ENCODE results near the gene MEIOSIN. TPM values are rescaled to one million over a fixed set of nuclear protein-coding genes. Genes with fewer than 3 reads are reported as not detected.
"Not testable (repeated sequence)": the region's sequence is repeated elsewhere in the genome, so short reads cannot be mapped to it uniquely, and the experiment has no call there.

MEIOSIN gene
- polyA plus RNA-seq, 1 donor from 2014 or later: not detected

DNA sequence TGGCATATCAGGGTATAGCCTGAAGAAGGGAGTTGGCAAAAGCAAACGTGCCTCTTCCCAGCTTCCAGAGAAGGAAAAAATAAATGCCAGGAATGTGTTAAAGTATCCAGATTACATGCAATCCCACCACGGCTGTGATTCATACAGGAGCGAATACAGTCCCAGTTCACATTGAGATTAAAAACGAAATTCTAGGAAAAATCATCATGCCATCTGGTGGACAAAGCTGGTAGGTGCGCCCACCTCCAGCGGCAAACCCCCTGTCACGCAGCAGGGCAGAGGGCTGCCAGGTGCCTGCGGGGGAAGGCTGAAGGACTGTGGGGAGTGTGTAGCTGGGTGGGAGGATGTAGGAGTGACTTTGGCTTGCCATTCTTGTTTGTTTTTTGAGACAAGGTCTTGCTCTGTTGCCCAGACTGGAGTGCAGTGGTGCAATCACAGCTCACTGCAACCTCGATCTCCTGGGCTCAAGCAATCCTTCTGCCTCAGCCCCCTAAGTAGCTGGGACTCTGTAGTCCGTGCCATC, 65.8 kb downstream of the MEIOSIN start:
- H3K9ac ChIP-seq (ENCODE audit: low read length): no peak overlapping the region
- H3K27ac ChIP-seq (ENCODE audit: low read length): no peak overlapping the region
- TF ChIP-seq, protein P1, sequence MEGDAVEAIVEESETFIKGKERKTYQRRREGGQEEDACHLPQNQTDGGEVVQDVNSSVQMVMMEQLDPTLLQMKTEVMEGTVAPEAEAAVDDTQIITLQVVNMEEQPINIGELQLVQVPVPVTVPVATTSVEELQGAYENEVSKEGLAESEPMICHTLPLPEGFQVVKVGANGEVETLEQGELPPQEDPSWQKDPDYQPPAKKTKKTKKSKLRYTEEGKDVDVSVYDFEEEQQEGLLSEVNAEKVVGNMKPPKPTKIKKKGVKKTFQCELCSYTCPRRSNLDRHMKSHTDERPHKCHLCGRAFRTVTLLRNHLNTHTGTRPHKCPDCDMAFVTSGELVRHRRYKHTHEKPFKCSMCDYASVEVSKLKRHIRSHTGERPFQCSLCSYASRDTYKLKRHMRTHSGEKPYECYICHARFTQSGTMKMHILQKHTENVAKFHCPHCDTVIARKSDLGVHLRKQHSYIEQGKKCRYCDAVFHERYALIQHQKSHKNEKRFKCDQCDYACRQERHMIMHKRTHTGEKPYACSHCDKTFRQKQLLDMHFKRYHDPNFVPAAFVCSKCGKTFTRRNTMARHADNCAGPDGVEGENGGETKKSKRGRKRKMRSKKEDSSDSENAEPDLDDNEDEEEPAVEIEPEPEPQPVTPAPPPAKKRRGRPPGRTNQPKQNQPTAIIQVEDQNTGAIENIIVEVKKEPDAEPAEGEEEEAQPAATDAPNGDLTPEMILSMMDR (IDR thresholded peaks at IDR 0.05; ENCODE audit: poor library complexity, severe bottlenecking): peak; percentile 89
- TF ChIP-seq RAD21 (conservative IDR thresholded peaks at IDR 0.05): peak; percentile 78
- TF ChIP-seq TAF1 (IDR thresholded peaks at IDR 0.05; ENCODE audit: low read depth): no peak
- TF ChIP-seq, protein P2, sequence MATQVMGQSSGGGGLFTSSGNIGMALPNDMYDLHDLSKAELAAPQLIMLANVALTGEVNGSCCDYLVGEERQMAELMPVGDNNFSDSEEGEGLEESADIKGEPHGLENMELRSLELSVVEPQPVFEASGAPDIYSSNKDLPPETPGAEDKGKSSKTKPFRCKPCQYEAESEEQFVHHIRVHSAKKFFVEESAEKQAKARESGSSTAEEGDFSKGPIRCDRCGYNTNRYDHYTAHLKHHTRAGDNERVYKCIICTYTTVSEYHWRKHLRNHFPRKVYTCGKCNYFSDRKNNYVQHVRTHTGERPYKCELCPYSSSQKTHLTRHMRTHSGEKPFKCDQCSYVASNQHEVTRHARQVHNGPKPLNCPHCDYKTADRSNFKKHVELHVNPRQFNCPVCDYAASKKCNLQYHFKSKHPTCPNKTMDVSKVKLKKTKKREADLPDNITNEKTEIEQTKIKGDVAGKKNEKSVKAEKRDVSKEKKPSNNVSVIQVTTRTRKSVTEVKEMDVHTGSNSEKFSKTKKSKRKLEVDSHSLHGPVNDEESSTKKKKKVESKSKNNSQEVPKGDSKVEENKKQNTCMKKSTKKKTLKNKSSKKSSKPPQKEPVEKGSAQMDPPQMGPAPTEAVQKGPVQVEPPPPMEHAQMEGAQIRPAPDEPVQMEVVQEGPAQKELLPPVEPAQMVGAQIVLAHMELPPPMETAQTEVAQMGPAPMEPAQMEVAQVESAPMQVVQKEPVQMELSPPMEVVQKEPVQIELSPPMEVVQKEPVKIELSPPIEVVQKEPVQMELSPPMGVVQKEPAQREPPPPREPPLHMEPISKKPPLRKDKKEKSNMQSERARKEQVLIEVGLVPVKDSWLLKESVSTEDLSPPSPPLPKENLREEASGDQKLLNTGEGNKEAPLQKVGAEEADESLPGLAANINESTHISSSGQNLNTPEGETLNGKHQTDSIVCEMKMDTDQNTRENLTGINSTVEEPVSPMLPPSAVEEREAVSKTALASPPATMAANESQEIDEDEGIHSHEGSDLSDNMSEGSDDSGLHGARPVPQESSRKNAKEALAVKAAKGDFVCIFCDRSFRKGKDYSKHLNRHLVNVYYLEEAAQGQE (IDR thresholded peaks at IDR 0.05; ENCODE audit: borderline replicate concordance): peak; percentile 88
- no peak for TF ChIP-seq EZH2 (IDR thresholded peaks at IDR 0.05; ENCODE audit: borderline replicate concordance, insufficient read depth, low read length, poor library complexity, severe bottlenecking)
- TF ChIP-seq MXI1 (conservative IDR thresholded peaks at IDR 0.05; ENCODE audit: poor library complexity, severe bottlenecking): no peak
- TF ChIP-seq EP300 (conservative IDR thresholded peaks at IDR 0.05; ENCODE audit: poor library complexity, severe bottlenecking): no peak
- TF ChIP-seq POLR2AphosphoS5 (IDR thresholded peaks at IDR 0.05): no peak
- TF ChIP-seq SMC3 (conservative IDR thresholded peaks at IDR 0.05; ENCODE audit: poor library complexity): peak; percentile 88

DNA sequence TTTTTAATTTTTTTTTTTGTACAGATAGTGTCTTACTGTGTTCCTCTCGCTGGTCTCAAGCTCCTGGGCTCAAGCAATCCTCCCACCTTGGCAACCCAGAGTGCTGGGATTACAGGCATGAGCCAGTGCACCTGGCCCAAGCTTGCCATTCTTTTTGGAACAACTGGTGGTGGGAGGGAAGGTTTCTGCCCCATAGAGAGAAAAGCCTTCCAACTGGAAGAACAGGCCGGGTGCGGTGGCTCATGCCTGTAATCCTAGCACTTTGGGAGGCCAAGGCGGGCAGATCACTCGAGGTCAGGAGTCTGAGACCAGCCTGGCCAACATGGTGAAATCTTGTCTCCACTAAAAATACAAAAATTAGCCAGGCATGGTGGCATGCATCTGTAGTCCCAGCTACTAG, 66.3 kb downstream of the MEIOSIN start:
- not testable (repeated sequence) for H3K4me3 ChIP-seq (ENCODE audit: low read length); H3K27me3 ChIP-seq (ENCODE audit: insufficient read depth, low read depth, low read length); H3K9ac ChIP-seq (ENCODE audit: low read length); H3K9me2 ChIP-seq (ENCODE audit: insufficient read depth, low read length); H4K20me1 ChIP-seq (ENCODE audit: insufficient read depth); H2AFZ ChIP-seq (ENCODE audit: low read depth, low read length); H3F3A ChIP-seq (ENCODE audit: insufficient read depth, low read length, poor library complexity, severe bottlenecking); H3K9me3 ChIP-seq (ENCODE audit: low read length); H3K27ac ChIP-seq (ENCODE audit: low read length); H3K36me3 ChIP-seq (ENCODE audit: insufficient read depth, low read length); H3K79me2 ChIP-seq (replicated peaks; ENCODE audit: insufficient read depth, low read length); H3K4me2 ChIP-seq (ENCODE audit: low read length)

More for the DNA sequence above, 65.8 kb downstream of the MEIOSIN start:
- no peaks in the 10 kb centered on the region for H4K20me1 ChIP-seq (ENCODE audit: insufficient read depth)
- no peaks in the 10 kb centered on the region for H3K9me3 ChIP-seq (ENCODE audit: low read length)
- H2AFZ ChIP-seq (ENCODE audit: low read depth, low read length): no peak overlapping the region
- no peaks in the 10 kb centered on the region for H3F3A ChIP-seq (ENCODE audit: insufficient read depth, low read length, poor library complexity, severe bottlenecking)
- no peaks in the 10 kb centered on the region for H3K36me3 ChIP-seq (ENCODE audit: insufficient read depth, low read length)
- no peaks in the 10 kb centered on the region for H3K9me2 ChIP-seq (ENCODE audit: insufficient read depth, low read length)
- H3K4me2 ChIP-seq (ENCODE audit: low read length): no peak overlapping the region
- H3K4me3 ChIP-seq (ENCODE audit: low read length): no peak overlapping the region
- no peaks in the 10 kb centered on the region for H3K79me2 ChIP-seq (replicated peaks; ENCODE audit: insufficient read depth, low read length)
- no peaks in the 10 kb centered on the region for H3K27me3 ChIP-seq (ENCODE audit: insufficient read depth, low read depth, low read length)
